Suprapubic skin (tissue), 3 donors: ENCODE measurements around the gene ABCB1.

Experiments used
- CTCF ChIP-seq, 2 donors: fragments of 200-600 bp in 1 of 2; fragments of 450-650 bp in 1 of 2; sonication (generic) in 1 of 2; IDR thresholded peaks; one replicate each; pipeline ENCODE4 v1.5.1; 2016 to 2019; ENCODE audit warnings: antibody characterized with exemption in 2 of 2, mild to moderate bottlenecking in 1 of 2, moderate library complexity in 1 of 2
- POLR2A ChIP-seq, 2 donors: fragments of 450-650 bp; IDR thresholded peaks; one replicate each; pipeline ENCODE4 v1.6.1; 2017; ENCODE audit warnings: antibody characterized with exemption in 2 of 2, mild to moderate bottlenecking in 2 of 2, moderate library complexity in 2 of 2

- TF ChIP-seq CTCF (IDR thresholded peaks at IDR 0.05): no peak
- TF ChIP-seq POLR2A (IDR thresholded peaks at IDR 0.05): no peak
These were observed 48.3 kb downstream of the ABCB1 start for GRCh38 chr7:87552351-87552900.
